Gastroesophageal sphincter (tissue), 3 donors: ENCODE data around the gene STK32A.

Experiments
- POLR2A ChIP-seq, 2 donors: fragments of 450-650 bp; IDR thresholded peaks; one replicate each; pipeline ENCODE4 v1.6.1; 2017; ENCODE audit warnings: antibody characterized with exemption in 2 of 2, mild to moderate bottlenecking in 2 of 2, moderate library complexity in 1 of 2
- TF ChIP-seq, protein P1 (sequence below), 4 experiments: fragments of 200-600 bp in 2 of 4; fragments of 450-650 bp in 2 of 4; sonication (generic) in 1 of 4; IDR thresholded peaks; one replicate each; pipeline ENCODE4 v1.5.1; 2017 to 2019; ENCODE audit warnings: antibody characterized with exemption in 4 of 4, mild to moderate bottlenecking in 2 of 4, moderate library complexity in 2 of 4

DNA sequence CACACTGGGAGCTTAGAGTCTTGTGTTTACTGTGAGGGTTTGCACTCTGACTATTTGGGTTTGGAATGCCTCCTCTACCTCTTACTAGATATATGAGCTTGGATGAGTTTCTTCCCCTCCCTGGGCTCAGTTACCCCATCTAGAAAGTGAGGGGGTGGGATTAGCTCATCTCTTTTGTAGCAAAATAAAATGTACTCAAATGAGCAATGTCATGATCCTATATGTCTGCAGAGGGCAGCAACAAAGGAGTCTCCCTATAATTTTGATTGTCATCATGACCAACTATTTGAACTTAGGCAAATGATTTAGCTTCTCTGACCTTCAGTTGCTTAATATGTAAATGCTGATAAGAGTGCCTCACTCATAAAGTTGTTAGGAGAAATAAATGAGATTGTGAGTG is 166.1 kb downstream of the STK32A start:
- no peak for TF ChIP-seq POLR2A (IDR thresholded peaks at IDR 0.05)
- TF ChIP-seq, protein P1, sequence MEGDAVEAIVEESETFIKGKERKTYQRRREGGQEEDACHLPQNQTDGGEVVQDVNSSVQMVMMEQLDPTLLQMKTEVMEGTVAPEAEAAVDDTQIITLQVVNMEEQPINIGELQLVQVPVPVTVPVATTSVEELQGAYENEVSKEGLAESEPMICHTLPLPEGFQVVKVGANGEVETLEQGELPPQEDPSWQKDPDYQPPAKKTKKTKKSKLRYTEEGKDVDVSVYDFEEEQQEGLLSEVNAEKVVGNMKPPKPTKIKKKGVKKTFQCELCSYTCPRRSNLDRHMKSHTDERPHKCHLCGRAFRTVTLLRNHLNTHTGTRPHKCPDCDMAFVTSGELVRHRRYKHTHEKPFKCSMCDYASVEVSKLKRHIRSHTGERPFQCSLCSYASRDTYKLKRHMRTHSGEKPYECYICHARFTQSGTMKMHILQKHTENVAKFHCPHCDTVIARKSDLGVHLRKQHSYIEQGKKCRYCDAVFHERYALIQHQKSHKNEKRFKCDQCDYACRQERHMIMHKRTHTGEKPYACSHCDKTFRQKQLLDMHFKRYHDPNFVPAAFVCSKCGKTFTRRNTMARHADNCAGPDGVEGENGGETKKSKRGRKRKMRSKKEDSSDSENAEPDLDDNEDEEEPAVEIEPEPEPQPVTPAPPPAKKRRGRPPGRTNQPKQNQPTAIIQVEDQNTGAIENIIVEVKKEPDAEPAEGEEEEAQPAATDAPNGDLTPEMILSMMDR (IDR thresholded peaks at IDR 0.05) = no peak
